Activated T-cell treated with anti-CD3 and anti-CD28 coated beads, Interleukin-2, amount 50 U/mL, for 1 hour (primary cell): ENCODE measurements around the gene EIF4EBP2.

Experiments
- DNase-seq: peaks from one replicate; pipeline ENCODE4 v3.0.0-alpha.2; 2020

Gene EIF4EBP2

DNA sequence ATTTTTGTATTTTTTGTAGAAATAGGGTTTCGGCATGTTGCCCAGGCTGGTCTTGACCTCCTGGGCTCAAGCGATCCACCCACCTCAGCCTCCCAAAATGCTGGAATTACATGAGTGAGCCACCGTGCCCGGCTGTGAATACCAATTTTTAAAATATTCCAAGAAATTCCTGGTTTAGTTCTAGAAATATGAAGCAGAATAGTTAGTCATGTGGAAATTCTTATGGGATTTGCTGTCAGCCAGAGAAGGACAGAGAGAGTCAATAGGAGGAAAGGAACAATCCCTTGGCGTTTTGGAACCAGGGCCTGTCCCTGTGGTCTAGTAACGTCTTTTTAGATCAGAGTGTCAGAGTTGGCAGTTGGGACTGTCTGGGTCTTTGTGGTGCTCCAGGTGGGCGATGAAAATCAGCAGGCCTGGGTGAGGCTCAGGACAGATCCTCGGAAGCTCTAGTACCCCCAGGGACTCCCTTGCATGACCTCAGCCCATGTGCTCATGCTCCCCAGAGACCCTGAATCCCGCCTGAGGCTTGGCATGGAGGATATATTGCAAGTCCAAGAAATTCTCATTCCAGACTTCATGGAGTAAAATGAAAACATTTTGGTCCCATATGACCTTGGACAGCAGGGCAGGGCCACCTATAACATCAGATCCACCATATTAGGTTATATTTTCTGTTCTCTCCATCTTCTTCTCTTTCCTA, 29.8 kb downstream of the EIF4EBP2 start:
- DNase-seq: no peak

- DNase-seq: no peak
Observed at GRCh38 chr10:70435241-70436085, 31.5 kb downstream of the EIF4EBP2 start.

GRCh38 chr10:70437721-70438120, 33.8 kb downstream of the EIF4EBP2 start:
- no peak for DNase-seq

GRCh38 chr10:70440296-70441160, 36.6 kb downstream of the EIF4EBP2 start:
- DNase-seq: no peak

DNA sequence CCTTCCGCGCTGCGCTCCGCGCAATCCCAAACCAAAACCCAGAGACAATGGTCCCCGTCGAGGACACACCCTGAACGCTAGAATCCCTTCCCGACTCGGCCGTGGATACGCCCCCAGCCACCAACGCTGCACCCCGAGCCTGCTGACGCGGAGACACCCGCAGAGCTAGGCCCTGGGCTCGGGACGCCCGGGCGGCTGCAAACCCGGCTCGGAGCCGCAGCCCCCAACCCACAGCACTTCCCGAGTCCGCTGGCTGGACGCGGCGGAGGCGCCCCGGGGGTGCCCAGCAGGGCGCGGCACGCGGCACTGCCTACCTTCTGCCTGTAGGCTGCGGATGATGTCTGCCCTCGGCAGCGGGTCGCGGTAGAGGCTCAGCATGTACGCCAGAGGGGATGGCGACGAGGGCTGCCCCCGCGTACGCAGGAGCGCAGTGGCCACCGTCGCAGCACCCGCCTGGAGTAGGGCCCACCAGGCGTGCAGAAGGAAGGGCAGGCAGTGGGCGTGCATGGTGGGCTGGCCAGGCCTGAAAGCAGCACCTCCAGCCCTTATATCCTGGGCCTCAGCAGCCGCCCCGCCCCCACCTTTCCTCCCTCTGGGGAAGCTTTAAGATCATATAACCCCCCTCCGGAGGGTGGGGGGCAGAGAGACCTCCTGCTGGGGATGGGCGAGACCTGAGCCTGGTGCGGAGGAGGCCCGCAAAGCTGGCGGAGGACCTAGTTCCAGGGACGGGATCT, 37.4 kb downstream of the EIF4EBP2 start, which contains the start of gene NODAL:
Gene NODAL, minus strand, starts transcription at position 521 of the 734 bp plus-strand sequence. Its CDS starts 14 bp downstream, at position 507.
- peak; percentile 30 for DNase-seq

DNA sequence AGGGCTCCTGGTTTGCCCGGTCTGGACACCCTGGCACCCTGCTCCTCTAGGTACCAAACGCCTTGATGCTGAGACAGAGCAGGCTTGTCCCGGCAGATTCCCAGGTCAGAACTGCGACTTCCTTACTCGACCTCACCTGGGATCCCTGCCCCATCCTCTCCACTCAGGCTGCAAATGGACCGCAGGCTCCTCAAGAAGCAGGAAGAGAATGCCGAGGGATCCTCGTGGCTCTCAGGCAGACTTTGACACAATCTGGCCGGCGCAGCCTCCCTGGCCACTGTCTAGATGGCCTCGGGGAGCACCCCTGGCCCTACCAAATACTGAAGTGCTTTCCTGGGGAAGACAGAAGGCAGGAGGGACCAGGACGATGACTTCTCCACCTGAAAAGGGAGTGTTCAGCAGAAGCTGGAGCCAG, 38.0 kb downstream of the EIF4EBP2 start:
- no peak for DNase-seq

GRCh38 chr10:70442332-70442988, 38.5 kb downstream of the EIF4EBP2 start:
- no peak for DNase-seq

DNA sequence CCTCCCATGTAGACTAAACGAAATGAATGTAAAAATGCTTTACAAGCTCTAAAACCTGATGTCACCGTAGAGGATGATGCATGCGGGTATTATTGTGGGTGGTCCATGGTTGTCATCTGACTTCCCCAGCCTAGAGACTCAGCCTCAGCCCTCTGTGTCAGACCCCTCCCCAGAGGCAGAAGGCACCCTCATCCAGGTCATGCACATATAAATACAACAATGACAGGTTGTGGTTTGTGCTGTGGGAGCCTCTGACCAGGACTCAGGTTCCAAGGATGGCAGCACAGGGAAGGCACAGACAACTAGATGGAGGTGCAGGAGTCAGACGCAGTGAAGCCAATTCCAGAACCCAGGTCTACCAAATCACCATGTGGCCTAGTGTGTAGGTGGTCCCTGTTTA, 40.8 kb downstream of the EIF4EBP2 start:
- no peak for DNase-seq

- DNase-seq: no peak
Observed at GRCh38 chr10:70445718-70446657, 42.0 kb downstream of the EIF4EBP2 start.

DNA sequence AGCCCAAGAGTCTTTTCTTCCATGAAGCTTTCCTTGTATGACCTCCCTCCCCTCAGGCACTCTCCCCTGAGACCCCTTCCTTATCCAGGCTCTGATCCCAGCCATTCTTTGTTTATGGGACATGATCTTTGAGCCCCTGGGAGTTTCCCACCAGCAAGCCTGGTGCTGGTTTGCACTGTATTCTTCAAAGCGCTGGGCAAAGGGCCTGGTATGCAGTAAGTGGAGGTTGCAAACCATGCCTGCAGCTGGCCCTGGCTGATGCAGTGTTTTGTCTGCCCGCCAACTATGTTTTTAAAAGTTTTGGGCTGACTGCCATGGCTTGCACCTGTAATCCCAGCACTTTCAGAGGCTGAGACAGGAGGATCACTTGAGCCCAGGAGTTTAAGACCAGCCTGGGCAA, 44.3 kb downstream of the EIF4EBP2 start:
- DNase-seq: no peak

DNA sequence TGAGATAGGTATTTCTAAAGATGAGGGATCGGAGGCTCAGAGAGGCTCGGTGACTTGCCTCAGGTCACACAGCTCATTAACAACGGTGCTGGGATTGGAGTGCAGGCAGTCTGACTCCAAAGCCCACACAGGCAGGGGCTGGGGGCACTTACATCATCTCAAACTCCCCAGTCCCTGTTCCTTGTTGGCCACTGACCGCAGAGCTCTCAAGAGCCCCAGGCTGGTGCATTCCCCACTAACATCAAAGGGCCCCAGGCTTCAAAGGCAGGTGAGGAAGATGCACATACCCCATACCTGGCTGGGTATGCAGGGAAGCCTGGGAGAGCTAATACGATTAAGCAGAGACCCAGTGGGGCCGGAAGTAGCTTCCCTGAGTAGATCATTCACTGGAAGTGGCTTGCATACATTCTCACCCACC, 51.3 kb downstream of the EIF4EBP2 start:
- no peak for DNase-seq

DNA sequence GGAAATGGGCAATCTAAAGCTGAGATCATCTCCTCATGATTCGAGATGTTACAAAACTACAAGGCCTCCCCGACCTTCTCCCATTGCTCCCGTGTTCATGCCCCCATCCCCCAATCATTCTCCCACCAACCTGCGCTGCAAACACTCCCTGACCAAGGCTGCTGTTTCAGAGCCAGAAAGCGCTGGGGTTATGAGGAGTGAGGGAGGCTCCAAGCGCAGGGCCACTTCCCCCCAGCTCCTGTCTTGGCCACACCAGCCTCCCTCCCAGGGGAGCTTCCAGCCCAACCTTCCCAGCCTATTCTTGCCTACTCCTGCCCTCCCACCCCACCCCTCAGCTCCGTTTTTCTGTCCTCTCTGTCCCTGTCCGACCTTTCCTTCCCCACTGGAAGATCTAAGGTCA, 52.2 kb downstream of the EIF4EBP2 start:
- no peak for DNase-seq

DNA sequence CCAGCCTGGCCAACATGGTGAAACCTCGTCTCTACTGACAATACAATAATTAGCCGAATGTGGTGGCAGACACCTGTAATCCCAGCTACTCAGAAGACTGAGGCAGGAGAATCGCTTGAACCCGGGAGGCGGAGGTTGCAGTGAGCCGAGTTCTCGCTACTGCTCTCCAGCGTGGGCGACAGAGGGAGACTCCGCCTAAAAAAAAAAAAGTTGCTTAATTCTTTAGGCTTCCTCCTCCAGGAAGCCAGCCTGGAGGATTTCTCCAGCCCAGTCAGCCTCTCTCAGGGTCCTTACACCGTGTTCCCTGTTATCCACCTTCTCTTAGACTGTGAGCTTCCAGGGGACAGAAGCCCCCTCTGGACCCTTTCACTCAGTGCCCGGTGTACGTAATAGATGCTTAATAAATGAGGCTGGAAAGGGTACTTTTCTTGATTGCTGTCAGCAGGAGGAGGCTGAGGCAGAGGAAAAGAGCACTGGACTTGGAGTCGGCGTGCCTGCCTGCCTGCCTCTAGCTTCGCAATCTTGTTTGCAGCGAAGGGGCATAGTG, 53.9 kb downstream of the EIF4EBP2 start:
- no peak for DNase-seq

DNA sequence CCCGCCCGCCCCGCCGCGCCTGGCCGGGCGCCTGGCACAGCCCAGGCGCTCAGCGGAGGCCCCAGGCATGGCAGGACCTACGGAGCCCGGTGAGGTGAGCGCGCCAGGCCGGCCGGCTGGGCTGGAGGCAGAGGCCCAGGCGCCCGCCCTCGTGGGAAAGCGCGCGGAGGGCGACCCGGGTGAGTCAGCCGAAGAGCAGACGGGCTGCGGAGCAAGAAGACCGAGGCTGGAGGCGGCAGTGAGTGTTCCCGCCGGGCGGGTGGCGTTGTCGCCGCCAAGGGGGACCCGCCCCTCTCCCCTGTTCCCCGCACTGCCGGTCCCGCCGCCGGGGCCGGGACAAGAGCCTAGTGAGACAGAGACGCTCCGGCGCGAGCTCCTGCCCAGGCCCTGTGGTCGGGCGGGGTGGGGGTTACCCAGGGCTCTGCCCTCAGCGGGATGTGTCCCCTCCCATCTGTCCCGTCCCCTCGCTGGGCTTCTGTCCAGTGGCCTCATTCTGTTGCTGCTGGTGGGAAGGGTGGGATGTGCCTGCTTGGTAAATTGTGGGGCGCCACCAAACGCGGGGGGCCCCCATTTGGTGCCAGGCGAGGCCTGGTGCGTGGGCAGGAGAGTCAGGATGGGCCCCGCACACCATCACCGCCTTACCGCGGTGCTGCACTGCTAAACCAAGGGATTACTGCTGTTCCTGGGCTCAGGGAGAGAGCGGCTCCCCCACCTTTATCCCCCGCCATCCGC, 54.5 kb downstream of the EIF4EBP2 start:
- DNase-seq: peak; percentile 48

DNA sequence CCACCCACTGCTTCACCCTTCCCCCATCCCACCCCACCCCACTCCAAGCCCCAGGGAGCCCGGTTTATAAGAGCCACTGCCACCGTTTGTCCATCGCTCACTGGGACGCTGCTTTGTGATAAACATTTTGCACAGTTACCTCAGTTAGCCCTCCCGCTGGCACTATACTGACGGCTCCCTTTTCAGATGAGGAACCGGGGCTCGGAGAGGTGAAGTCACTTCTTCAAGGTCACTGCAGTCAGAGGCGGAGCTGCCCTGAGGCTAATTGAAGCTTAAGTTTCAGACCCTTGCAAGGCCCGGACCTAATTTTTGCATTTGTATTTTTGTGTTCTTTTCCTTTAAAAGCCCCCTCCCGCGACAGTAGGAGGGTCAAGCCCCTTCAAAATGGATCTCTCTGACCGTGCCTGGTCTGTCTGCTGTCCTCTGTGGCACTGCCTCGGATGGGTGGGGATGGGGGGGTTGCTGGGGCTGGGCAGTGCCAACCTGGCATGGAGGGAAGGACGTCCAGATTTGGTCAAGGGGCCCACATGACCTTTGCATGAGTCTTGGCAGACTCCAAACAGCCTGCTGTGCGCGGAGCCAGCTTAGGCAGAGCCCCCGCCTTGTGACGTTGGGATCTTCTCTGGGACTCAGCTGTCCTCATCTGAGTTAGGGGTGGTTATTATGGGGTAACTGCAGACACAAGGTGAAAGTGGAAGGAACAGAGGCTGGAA, 55.3 kb downstream of the EIF4EBP2 start:
- DNase-seq: no peak

DNA sequence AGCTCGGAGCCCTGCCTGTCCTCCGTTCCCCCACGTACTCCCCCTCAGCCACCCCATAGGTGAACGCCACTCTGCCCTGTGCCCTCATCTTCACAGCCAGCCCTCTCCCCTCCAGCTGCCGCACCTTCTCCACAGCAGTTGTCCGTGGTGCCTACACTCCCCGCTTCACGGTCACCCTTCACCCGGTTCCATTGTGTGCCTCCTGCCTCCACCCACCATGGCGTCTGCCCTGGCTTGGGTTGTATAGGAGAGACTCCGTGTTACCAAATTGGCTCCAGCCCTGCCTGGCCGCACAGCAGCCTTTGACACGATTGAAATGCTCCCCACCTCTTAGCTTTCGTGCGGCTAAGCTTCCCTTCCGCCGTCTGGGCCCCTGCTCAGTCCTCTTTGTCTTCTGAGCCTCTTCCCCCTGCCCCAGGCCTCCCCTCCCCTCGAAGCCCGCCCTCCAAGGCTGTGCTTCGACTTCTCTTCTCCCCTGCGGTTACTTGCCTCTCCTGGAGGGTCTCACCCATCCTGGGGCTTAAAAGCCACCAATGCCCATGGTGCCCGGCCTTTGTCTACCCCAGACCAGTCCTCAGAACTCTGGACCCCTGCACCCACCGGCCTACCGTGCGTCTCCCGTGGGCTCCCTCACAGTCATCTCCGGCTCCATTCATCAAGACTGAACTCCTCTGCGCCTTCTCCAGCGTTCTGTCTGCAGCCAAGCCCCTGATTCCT, 56.0 kb downstream of the EIF4EBP2 start:
- DNase-seq: no peak

- peak; percentile 56 for DNase-seq
Observed at GRCh38 chr10:70461397-70462348, 57.7 kb downstream of the EIF4EBP2 start.
